GM12878 (cell line): ENCODE measurements around the gene DAPK2. TPM values are rescaled to one million over a fixed set of nuclear protein-coding genes. Genes with fewer than 3 reads are reported as not detected.

ENCODE experiments used
- ATAC-seq: fragments of 200-7000 bp; cut with Tn5 transposase; 3 replicates; pipeline ENCODE4 v1.9.1; 2020; ENCODE audit warnings: mild to moderate bottlenecking, moderate library complexity
- BruUV-seq: library from RNA; stranded (reverse); fragments of 400-500 nt; replicated peaks from 2 replicates; lab custom pipeline; 2021; lab: Mats Ljungman, UMichigan
- CTCF ChIA-PET: fragments of 300-600 bp; sonication (Branson Sonifier 250); formaldehyde crosslinking; extraction: SDS; loops from one replicate; lab custom pipeline; 2021; ENCODE audit warnings: inconsistent platforms; lab: Yijun Ruan, JAX
- POLR2A ChIA-PET: fragments of 350-600 bp; formaldehyde crosslinking; extraction: SDS; loops from one replicate; lab custom pipeline; 2021; ENCODE audit warnings: inconsistent platforms; lab: Charles Lee
- RAD21 ChIA-PET: fragments of 300-600 bp; sonication (Branson Sonifier 250); formaldehyde crosslinking; loops from one replicate; lab custom pipeline; 2023; ENCODE audit warnings: antibody characterized with exemption; ENCODE audit not compliant: unreplicated experiment; lab: Charles Lee
- SMC1A ChIA-PET: fragments of 300-600 bp; sonication (Branson Sonifier 250); formaldehyde crosslinking; loops from one replicate; lab custom pipeline; 2023; ENCODE audit not compliant: unreplicated experiment, uncharacterized antibody; lab: Charles Lee
- DNase-seq: peaks from one replicate; pipeline ENCODE4 v3.0.0-alpha.2; 2011; ENCODE audit warnings: low read depth, low spot score
- FAIRE-seq: peaks from 3 replicates; lab custom pipeline; 2011; peaks lifted over from hg19 to GRCh38; lab: Jason Lieb, UNC
- H2AFZ ChIP-seq: 2 replicates; pipeline ENCODE4 v1.6.0; 2011; ENCODE audit warnings: low read depth, low read length, control low read depth; ENCODE audit not compliant: control insufficient read depth
- H3K27ac ChIP-seq: 2 replicates; pipeline ENCODE4 v1.5.1; 2011; ENCODE audit warnings: control low read depth; ENCODE audit not compliant: control insufficient read depth, insufficient read depth
- H3K27me3 ChIP-seq, 2 experiments: replicated peaks in 1 of 2; 2 replicates each; pipeline versions ENCODE4 v1.6.0 to v1.6.1; 2011; ENCODE audit warnings: low read length in 1 of 2; ENCODE audit not compliant: control insufficient read depth in 2 of 2, insufficient read depth in 2 of 2
- H3K36me3 ChIP-seq, 2 experiments: 2 replicates each; pipeline ENCODE4 v1.5.1; 2011; ENCODE audit warnings: low read length in 1 of 2; ENCODE audit not compliant: control insufficient read depth in 2 of 2, insufficient read depth in 2 of 2
- H3K4me1 ChIP-seq: 2 replicates; pipeline ENCODE4 v1.6.1; 2011; ENCODE audit warnings: mild to moderate bottlenecking, low read length, moderate library complexity, mixed read lengths; ENCODE audit not compliant: control insufficient read depth, insufficient read depth
- H3K4me2 ChIP-seq: 2 replicates; pipeline ENCODE4 v1.6.0; 2011; ENCODE audit warnings: control low read depth; ENCODE audit not compliant: control insufficient read depth, insufficient read depth
- H3K4me3 ChIP-seq: fragments of 200-600 bp; sonication (generic); 2 replicates; pipeline ENCODE4 v1.5.1; 2016
- H3K79me2 ChIP-seq: 2 replicates; pipeline ENCODE4 v1.6.0; 2011; ENCODE audit warnings: low read length; ENCODE audit not compliant: control insufficient read depth, insufficient read depth
- H3K9ac ChIP-seq: 2 replicates; pipeline ENCODE4 v1.8.0; 2011; ENCODE audit warnings: low read length, control low read depth, mixed read lengths; ENCODE audit not compliant: control insufficient read depth, insufficient read depth
- H3K9me3 ChIP-seq: replicated peaks from 3 replicates; pipeline ENCODE4 v1.5.1; 2011; ENCODE audit warnings: mild to moderate bottlenecking, low read length; ENCODE audit not compliant: control insufficient read depth, insufficient read depth
- H4K20me1 ChIP-seq: 2 replicates; pipeline ENCODE4 v1.6.0; 2011; ENCODE audit not compliant: control insufficient read depth, insufficient read depth
- CEBPB ChIP-seq, 2 experiments: fragments of 150-350 bp in 1 of 2; IDR thresholded peaks; 2 replicates each; pipeline ENCODE4 v1.6.1; 2012 to 2014; ENCODE audit warnings: low read depth in 2 of 2, low read length in 2 of 2, borderline replicate concordance in 1 of 2, inconsistent platforms in 1 of 2
- CHD1 ChIP-seq: IDR thresholded peaks from 2 replicates; pipeline ENCODE4 v1.6.1; 2012; ENCODE audit warnings: low read depth, low read length, improper control_type of control experiment
- CHD2 ChIP-seq: IDR thresholded peaks from 2 replicates; pipeline ENCODE4 v1.6.1; 2011; ENCODE audit warnings: low read depth, low read length, improper control_type of control experiment, borderline replicate concordance
- E4F1 ChIP-seq: fragments of 450-650 bp; IDR thresholded peaks from 2 replicates; pipeline ENCODE4 v1.6.1; 2018; ENCODE audit warnings: borderline replicate concordance, mild to moderate bottlenecking; ENCODE audit not compliant: partially characterized antibody
- EZH2 ChIP-seq: IDR thresholded peaks from 2 replicates; pipeline ENCODE4 v1.6.1; 2012; ENCODE audit warnings: low read depth, mild to moderate bottlenecking, control low read depth, inconsistent platforms, low read length, borderline replicate concordance; ENCODE audit not compliant: control insufficient read depth
- IKZF1 ChIP-seq: fragments of 450-650 bp; conservative IDR thresholded peaks from 2 replicates; pipeline ENCODE4 v1.6.1; 2017; ENCODE audit warnings: antibody characterized with exemption, mild to moderate bottlenecking
- JUNB ChIP-seq: IDR thresholded peaks from 2 replicates; pipeline ENCODE4 v1.6.1; 2016; ENCODE audit warnings: antibody characterized with exemption, mild to moderate bottlenecking
- NR2F1 ChIP-seq: fragments of 450-650 bp; conservative IDR thresholded peaks from 2 replicates; pipeline ENCODE4 v1.6.1; 2017; ENCODE audit warnings: mild to moderate bottlenecking
- PBX3 ChIP-seq: IDR thresholded peaks from 2 replicates; pipeline ENCODE4 v1.6.1; 2011; ENCODE audit warnings: mild to moderate bottlenecking, low read depth, low read length, moderate library complexity; ENCODE audit not compliant: insufficient replicate concordance
- POU2F2 ChIP-seq: IDR thresholded peaks from 3 replicates; pipeline ENCODE4 v1.6.1; 2011; ENCODE audit warnings: low read depth, mild to moderate bottlenecking, low read length, borderline replicate concordance
- ZNF384 ChIP-seq: IDR thresholded peaks from 2 replicates; pipeline ENCODE4 v1.6.1; 2012; ENCODE audit warnings: low read depth, mild to moderate bottlenecking, low read length, improper control_type of control experiment, borderline replicate concordance
- WGBS: methylation state at CpG from one replicate; pipeline ENCODE4 v1.1.6; 2016; ENCODE audit warnings: low lambda C conversion rate; ENCODE audit not compliant: insufficient replicate concordance, insufficient coverage; ENCODE audit errors: missing lambda C conversion rate; 5-methylcytosine and 5-hydroxymethylcytosine counted together
- in situ Hi-C: fragments of 300-500 bp; cut with MboI; formaldehyde crosslinking; loops from 9 replicates; pipeline ENCODE4 v1.14.3; 2018; ENCODE audit warnings: mixed read lengths
- intact Hi-C: fragments of 100-400 bp; cut with micrococcal nuclease; formaldehyde crosslinking; loops from one replicate; pipeline ENCODE4 v1.14.2; 2022; ENCODE audit not compliant: unreplicated experiment
- polyA plus RNA-seq, 11 experiments: library from polyadenylated mRNA; depleted of rRNA in 4 of 11; unstranded in 6 of 11; stranded (reverse) in 5 of 11; fragments of >200 nt; fragmentation: Nextera tagmentation in 4 of 11; fragmentation: Illumina TruSeq in 1 of 11; extraction: Ambion mirVana in 4 of 11; extraction: Trizol in 1 of 11; gene quantifications; 1 replicate in 1 of 11; 2 replicates in 10 of 11; pipeline versions ENCODE4 v1.2.1 to v1.2.3, GENCODE V29; 2011 to 2016; ENCODE audit warnings: inconsistent platforms in 2 of 11, missing spikeins in 2 of 11, low read depth in 1 of 11
- total RNA-seq, 4 experiments: library from RNA; depleted of rRNA in 3 of 4; stranded (reverse); fragments of >200 nt in 3 of 4; fragmentation: Illumina TruSeq in 1 of 4; extraction: Trizol in 1 of 4; gene quantifications; 2 replicates each; pipeline versions ENCODE4 v1.2.1 to v1.2.3, GENCODE V29; 2013 to 2021
- TF ChIP-seq, protein P1 (sequence below): fragments of 150-350 bp; IDR thresholded peaks from 2 replicates; pipeline ENCODE4 v1.6.1; 2016; ENCODE audit warnings: low read depth, low read length

The DAPK2 gene
- total and polyA plus RNA-seq, 10 of the 15 experiments (the other 5 are each of a cell fraction or from before 2014, with no cell fraction given): 0.69 to 8.4 (median 4.1) TPM

GRCh38 chr15:63978511-63979261 lies 67.6 kb downstream of the DAPK2 start:
- Histone ChIP-seq H3K36me3 (peaks cover 0 to 4% of the 10 kb centered on the region in 2 experiments; a peak in 2 of 4 replicates), H2AFZ (no peak overlapping the region), H3K9me3 (no peaks in the 10 kb centered on the region), H3K4me3 (no peak overlapping the region), H3K79me2 (no peaks in the 10 kb centered on the region; the same call in 1 of the 2 replicates), H3K9ac (no peak overlapping the region), H3K4me1 (peaks cover 12% of the 10 kb centered on the region), H4K20me1 (no peaks in the 10 kb centered on the region), H3K4me2 (no peak overlapping the region), H3K27ac (no peak overlapping the region), H3K27me3 (no peaks in the 10 kb centered on the region)
- DNase-seq: no peak
- SMC1A ChIA-PET: interaction anchor here (0.6 to 7.0 kb wide), 3 partner anchors 67 to 225 kb away, joined by 3 to 70 read pairs (median 6); no protein-coding TSS in a partner anchor
- 61% methylated on average over 4 of the region's 4 CpGs for WGBS
- RAD21 ChIA-PET: interaction anchor here (0.8 to 1.6 kb wide), 4 partner anchors 32 to 112 kb away, joined by 3 to 6 read pairs (median 4); no protein-coding TSS in a partner anchor
- CTCF ChIA-PET: interaction anchor here (0.8 to 2.6 kb wide), 5 partner anchors 32 to 226 kb away, joined by 3 to 11 read pairs (median 3); no protein-coding TSS in a partner anchor
- in situ Hi-C loops: no loop called here
- intact Hi-C loops: no loop called here
- FAIRE-seq: no peak
- no TSS peak for BruUV-seq
- POLR2A ChIA-PET: interaction anchor here (1.5 kb wide), 1 partner anchor 10 kb away, joined by 3 read pairs; no protein-coding TSS in a partner anchor
- ATAC-seq: no peak
- TF ChIP-seq JUNB (no peak), CHD2 (no peak), CHD1 (no peak), E4F1 (no peak), ZNF384 (no peak), PBX3 (no peak), NR2F1 (no peak), POU2F2 (no peak), CEBPB (IDR thresholded peaks at IDR 0.05; ENCODE audit: borderline replicate concordance in 1 of 2, low read depth in 2 of 2, low read length in 2 of 2) (no peak), EZH2 (no peak), IKZF1 (no peak)
- TF ChIP-seq, protein P1, sequence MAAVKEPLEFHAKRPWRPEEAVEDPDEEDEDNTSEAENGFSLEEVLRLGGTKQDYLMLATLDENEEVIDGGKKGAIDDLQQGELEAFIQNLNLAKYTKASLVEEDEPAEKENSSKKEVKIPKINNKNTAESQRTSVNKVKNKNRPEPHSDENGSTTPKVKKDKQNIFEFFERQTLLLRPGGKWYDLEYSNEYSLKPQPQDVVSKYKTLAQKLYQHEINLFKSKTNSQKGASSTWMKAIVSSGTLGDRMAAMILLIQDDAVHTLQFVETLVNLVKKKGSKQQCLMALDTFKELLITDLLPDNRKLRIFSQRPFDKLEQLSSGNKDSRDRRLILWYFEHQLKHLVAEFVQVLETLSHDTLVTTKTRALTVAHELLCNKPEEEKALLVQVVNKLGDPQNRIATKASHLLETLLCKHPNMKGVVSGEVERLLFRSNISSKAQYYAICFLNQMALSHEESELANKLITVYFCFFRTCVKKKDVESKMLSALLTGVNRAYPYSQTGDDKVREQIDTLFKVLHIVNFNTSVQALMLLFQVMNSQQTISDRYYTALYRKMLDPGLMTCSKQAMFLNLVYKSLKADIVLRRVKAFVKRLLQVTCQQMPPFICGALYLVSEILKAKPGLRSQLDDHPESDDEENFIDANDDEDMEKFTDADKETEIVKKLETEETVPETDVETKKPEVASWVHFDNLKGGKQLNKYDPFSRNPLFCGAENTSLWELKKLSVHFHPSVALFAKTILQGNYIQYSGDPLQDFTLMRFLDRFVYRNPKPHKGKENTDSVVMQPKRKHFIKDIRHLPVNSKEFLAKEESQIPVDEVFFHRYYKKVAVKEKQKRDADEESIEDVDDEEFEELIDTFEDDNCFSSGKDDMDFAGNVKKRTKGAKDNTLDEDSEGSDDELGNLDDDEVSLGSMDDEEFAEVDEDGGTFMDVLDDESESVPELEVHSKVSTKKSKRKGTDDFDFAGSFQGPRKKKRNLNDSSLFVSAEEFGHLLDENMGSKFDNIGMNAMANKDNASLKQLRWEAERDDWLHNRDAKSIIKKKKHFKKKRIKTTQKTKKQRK: no peak
